ENCODE measurements around the gene ADARB2. TPM values are rescaled to one million over a fixed set of nuclear protein-coding genes. Genes with fewer than 3 reads are reported as not detected.

Gene ADARB2
- total RNA-seq, 1 donor from 2014 or later: not detected

GRCh38 chr10:1395481-1396296 lies 341.6 kb downstream of the ADARB2 start:
- ATAC-seq (ENCODE audit: poor library complexity) (no peak), DNase-seq (no peak)
- intact Hi-C loops (cut with DNase I): no loop called here

GRCh38 chr10:1395025-1395480 lies 342.3 kb downstream of the ADARB2 start:
- DNase-seq (no peak), ATAC-seq (ENCODE audit: poor library complexity) (no peak)
- intact Hi-C loops (cut with DNase I): no loop called here

- ATAC-seq (ENCODE audit: poor library complexity) (no peak), DNase-seq (no peak)
- intact Hi-C loops (cut with DNase I): no loop called here
Measured at GRCh38 chr10:1394155-1394912, 343.0 kb downstream of the ADARB2 start.

- no peak for DNase-seq
- intact Hi-C loops (cut with DNase I): no loop called here
- ATAC-seq (ENCODE audit: poor library complexity): no peak
Measured at GRCh38 chr10:1393481-1393880, 343.8 kb downstream of the ADARB2 start.

- no peak for DNase-seq
- intact Hi-C loops (cut with DNase I): no loop called here
- ATAC-seq (ENCODE audit: poor library complexity): no peak
Measured at GRCh38 chr10:1392127-1392526, 345.2 kb downstream of the ADARB2 start.

GRCh38 chr10:1390200-1390599 lies 347.1 kb downstream of the ADARB2 start:
- DNase-seq: no peak
- ATAC-seq (ENCODE audit: poor library complexity): no peak
- intact Hi-C loops (cut with DNase I): no loop called here

- DNase-seq (no peak), ATAC-seq (ENCODE audit: poor library complexity) (no peak)
- intact Hi-C loops (cut with DNase I): no loop called here
Measured at GRCh38 chr10:1384026-1384425, 353.3 kb downstream of the ADARB2 start.

GRCh38 chr10:1382711-1383110 lies 354.6 kb downstream of the ADARB2 start:
- no peak for ATAC-seq (ENCODE audit: poor library complexity)

GRCh38 chr10:1381339-1381738 lies 356.0 kb downstream of the ADARB2 start:
- DNase-seq (no peak), ATAC-seq (ENCODE audit: poor library complexity) (no peak)
- intact Hi-C loops (cut with DNase I): no loop called here

More at GRCh38 chr10:1382711-1383110, 354.6 kb downstream of the ADARB2 start:
- intact Hi-C loops (cut with DNase I): no loop called here
- DNase-seq: no peak

- intact Hi-C loops (cut with DNase I): no loop called here
- no peak for DNase-seq
- ATAC-seq (ENCODE audit: poor library complexity): no peak
Measured at GRCh38 chr10:1380088-1380671, 357.1 kb downstream of the ADARB2 start.

GRCh38 chr10:1379601-1380000 lies 357.7 kb downstream of the ADARB2 start:
- intact Hi-C loops (cut with DNase I): no loop called here
- DNase-seq (no peak), ATAC-seq (ENCODE audit: poor library complexity) (no peak)

- no peak for DNase-seq
- ATAC-seq (ENCODE audit: poor library complexity): no peak
- intact Hi-C loops (cut with DNase I): no loop called here
Measured at GRCh38 chr10:1378473-1378872, 358.9 kb downstream of the ADARB2 start.

- no peak for ATAC-seq (ENCODE audit: poor library complexity)
- DNase-seq: no peak
- intact Hi-C loops (cut with DNase I): no loop called here
Measured at GRCh38 chr10:1377740-1378397, 359.5 kb downstream of the ADARB2 start.

- intact Hi-C loops (cut with DNase I): no loop called here
- ATAC-seq (ENCODE audit: poor library complexity) (no peak), DNase-seq (no peak)
Measured at GRCh38 chr10:1377231-1377630, 360.1 kb downstream of the ADARB2 start.

- intact Hi-C loops (cut with DNase I): no loop called here
- DNase-seq (no peak), ATAC-seq (ENCODE audit: poor library complexity) (no peak)
Measured at GRCh38 chr10:1376384-1376945, 360.9 kb downstream of the ADARB2 start.

- DNase-seq: no peak
- intact Hi-C loops (cut with DNase I): no loop called here
- ATAC-seq (ENCODE audit: poor library complexity): no peak
Measured at GRCh38 chr10:1375346-1376170, 361.8 kb downstream of the ADARB2 start.

GRCh38 chr10:1374511-1375345 lies 362.6 kb downstream of the ADARB2 start:
- DNase-seq (no peak), ATAC-seq (ENCODE audit: poor library complexity) (no peak)
- intact Hi-C loops (cut with DNase I): no loop called here
